Measurements from ENCODE around the gene ERF. TPM values are rescaled to one million over a fixed set of nuclear protein-coding genes. Genes with fewer than 3 reads are reported as not detected.

ERF gene
- polyA plus RNA-seq, 1 experiment, result 31.1 TPM

DNA sequence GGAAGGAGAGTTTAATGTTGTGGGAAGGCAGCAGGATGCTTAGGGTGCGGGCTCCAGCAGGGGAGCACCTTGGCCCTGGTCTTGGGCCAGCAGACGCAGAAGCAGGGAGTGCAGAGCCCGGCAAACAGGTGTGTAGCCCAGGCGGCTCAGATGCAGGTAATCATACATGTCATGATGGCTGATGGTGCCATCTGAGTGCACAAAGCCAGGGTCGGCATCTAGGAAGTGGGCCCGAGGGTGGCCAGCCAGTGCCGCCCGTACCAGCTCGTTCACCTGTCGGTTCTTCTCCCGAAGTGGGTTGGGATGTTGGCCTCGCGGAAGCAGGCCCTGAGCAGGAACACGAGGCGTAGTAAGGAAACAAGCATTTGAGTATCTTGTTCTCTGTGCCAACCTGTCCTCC lies 42.1 kb upstream of the ERF start:
- H3K27ac ChIP-seq (ENCODE audit: low read depth, low read length), result no peak overlapping the region
- H3K9me3 ChIP-seq (ENCODE audit: control insufficient read depth, insufficient read depth, low read length), result peaks cover 2% of the 10 kb centered on the region; the same call in 1 of the 2 replicates
- ChIA-PET CTCF (interaction anchor here (0.6 to 2.7 kb wide), 7 partner anchors 9 to 1711 kb away, joined by 3 to 15 read pairs (median 5); no protein-coding TSS in a partner anchor), POLR2A (no interaction called here)
- H3K27me3 ChIP-seq (ENCODE audit: control insufficient read depth, insufficient read depth, low read length), result no peaks in the 10 kb centered on the region
- TF ChIP-seq, protein P1, sequence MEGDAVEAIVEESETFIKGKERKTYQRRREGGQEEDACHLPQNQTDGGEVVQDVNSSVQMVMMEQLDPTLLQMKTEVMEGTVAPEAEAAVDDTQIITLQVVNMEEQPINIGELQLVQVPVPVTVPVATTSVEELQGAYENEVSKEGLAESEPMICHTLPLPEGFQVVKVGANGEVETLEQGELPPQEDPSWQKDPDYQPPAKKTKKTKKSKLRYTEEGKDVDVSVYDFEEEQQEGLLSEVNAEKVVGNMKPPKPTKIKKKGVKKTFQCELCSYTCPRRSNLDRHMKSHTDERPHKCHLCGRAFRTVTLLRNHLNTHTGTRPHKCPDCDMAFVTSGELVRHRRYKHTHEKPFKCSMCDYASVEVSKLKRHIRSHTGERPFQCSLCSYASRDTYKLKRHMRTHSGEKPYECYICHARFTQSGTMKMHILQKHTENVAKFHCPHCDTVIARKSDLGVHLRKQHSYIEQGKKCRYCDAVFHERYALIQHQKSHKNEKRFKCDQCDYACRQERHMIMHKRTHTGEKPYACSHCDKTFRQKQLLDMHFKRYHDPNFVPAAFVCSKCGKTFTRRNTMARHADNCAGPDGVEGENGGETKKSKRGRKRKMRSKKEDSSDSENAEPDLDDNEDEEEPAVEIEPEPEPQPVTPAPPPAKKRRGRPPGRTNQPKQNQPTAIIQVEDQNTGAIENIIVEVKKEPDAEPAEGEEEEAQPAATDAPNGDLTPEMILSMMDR (IDR thresholded peaks at IDR 0.05; ENCODE audit: low read depth, low read length), result no peak
- no peak overlapping the region for H3K4me3 ChIP-seq (ENCODE audit: low read depth, low read length)
- DNase-seq (ENCODE audit: low read depth, low spot score), result no peak

DNA sequence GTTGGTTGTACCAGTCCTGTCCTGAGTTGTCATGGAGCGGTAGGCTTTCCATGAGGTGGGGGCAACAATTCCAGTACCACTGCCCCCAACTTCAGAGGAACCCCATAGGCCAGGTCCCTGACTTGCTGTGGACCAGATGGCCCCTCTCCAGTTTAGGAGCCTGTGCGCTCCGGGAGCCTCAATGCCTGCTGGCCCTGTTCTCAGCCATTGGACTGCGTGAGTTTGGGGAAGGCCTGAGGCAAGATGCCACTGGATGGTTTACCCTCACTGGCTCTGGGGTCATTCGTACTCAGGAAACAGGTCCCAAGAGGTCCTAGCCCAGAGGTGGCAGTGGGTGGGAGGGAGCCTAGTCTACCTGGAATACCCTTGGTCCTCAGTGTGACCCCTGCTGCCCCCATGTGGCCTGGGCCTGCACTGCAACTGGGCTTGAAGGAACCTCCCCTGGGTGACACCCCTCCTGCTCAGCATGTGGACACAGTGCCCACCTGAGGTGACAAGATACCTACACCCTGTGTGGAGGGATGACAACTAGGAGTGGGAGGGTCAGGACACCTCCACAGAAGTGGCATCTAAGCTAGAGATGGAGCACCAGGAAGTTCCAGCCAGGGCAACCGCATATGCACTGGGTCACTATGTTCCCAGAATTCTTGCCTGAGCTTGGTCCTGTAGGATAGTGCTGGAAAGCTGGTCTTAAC lies 41.0 kb upstream of the ERF start:
- no peak overlapping the region for H3K4me3 ChIP-seq (ENCODE audit: low read depth, low read length)
- no peak for DNase-seq (ENCODE audit: low read depth, low spot score)
- ChIA-PET CTCF (interaction anchor here (0.6 to 2.7 kb wide), 10 partner anchors 8 to 83 kb away, joined by 3 to 15 read pairs (median 4); no protein-coding TSS in a partner anchor), POLR2A (interaction anchor here (0.7 kb wide), 1 partner anchor 49 kb away, joined by 3 read pairs; no protein-coding TSS in a partner anchor)
- TF ChIP-seq, protein P1 (IDR thresholded peaks at IDR 0.05; ENCODE audit: low read depth, low read length), result peak; percentile 93
- peak overlapping the region; percentile 3 for H3K27ac ChIP-seq (ENCODE audit: low read depth, low read length)
- H3K9me3 ChIP-seq (ENCODE audit: control insufficient read depth, insufficient read depth, low read length), result no peaks in the 10 kb centered on the region; the same call in 1 of the 2 replicates
- H3K27me3 ChIP-seq (ENCODE audit: control insufficient read depth, insufficient read depth, low read length), result no peaks in the 10 kb centered on the region

DNA sequence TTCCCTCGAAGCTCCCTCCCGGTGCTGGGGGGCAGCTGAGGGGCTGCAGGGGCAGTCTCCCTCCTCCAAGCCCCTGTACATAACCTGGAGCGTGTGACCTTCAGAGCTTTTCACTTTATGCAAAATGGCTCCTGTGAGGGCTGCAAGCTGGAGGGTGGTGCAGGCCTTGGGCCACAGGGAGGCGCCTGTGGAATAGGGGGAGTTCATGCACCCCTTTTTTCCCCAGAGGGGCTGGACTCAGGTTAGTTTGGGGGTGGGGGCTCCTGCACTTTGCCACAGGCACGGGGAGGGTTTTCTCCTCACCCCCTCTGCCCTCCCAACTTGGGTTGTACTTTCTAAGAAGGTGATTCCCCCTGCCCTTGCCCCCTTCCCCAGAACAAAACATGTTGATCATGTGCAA lies 40.4 kb upstream of the ERF start:
- TF ChIP-seq, protein P1 (IDR thresholded peaks at IDR 0.05; ENCODE audit: low read depth, low read length), result no peak
- CTCF ChIA-PET, result interaction anchor here (0.9 to 2.7 kb wide), 5 partner anchors 16 to 106 kb away, joined by 3 to 9 read pairs (median 4); no protein-coding TSS in a partner anchor
- POLR2A ChIA-PET, result no interaction called here

DNA sequence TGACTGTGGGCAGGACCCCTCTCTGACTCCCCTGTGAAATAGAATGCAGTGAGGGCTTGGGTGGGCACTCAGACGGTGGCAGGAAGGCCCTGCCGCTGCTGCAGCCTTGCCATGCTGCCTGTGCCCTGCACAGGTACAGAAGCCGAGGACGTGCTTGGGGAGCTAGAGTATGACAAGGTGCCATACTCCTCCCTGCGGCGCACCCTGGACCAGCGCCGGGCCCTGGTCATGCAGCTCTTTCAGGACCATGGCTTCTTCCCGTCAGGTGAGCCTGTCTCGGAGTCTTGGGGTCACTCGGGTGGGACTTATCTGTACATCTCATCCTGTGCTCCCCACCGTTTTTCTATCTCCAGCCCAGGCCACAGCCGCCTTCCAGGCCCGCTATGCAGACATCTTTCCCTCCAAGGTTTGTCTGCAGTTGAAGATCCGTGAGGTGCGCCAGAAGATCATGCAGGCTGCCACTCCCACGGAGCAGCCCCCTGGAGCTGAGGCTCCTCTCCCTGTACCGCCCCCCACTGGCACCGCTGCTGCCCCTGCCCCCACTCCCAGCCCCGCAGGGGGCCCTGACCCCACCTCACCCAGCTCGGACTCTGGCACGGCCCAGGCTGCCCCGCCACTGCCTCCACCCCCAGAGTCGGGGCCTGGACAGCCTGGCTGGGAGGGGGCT lies 39.7 kb upstream of the ERF start:
- ChIA-PET POLR2A (no interaction called here), CTCF (interaction anchor here (0.9 to 2.7 kb wide), 5 partner anchors 9 to 107 kb away, joined by 3 to 9 read pairs (median 3); no protein-coding TSS in a partner anchor)
- no peaks in the 10 kb centered on the region for H3K27me3 ChIP-seq (ENCODE audit: control insufficient read depth, insufficient read depth, low read length)
- DNase-seq (ENCODE audit: low read depth, low spot score), result no peak
- no peak overlapping the region for H3K4me3 ChIP-seq (ENCODE audit: low read depth, low read length)
- H3K9me3 ChIP-seq (ENCODE audit: control insufficient read depth, insufficient read depth, low read length), result no peaks in the 10 kb centered on the region; the same call in 1 of the 2 replicates
- TF ChIP-seq, protein P1 (IDR thresholded peaks at IDR 0.05; ENCODE audit: low read depth, low read length), result no peak
- no peak overlapping the region for H3K27ac ChIP-seq (ENCODE audit: low read depth, low read length)

More for the DNA sequence above, 40.4 kb upstream of the ERF start:
- Histone ChIP-seq H3K27ac (ENCODE audit: low read depth, low read length) (no peak overlapping the region), H3K27me3 (ENCODE audit: control insufficient read depth, insufficient read depth, low read length) (no peaks in the 10 kb centered on the region), H3K4me3 (ENCODE audit: low read depth, low read length) (no peak overlapping the region), H3K9me3 (ENCODE audit: control insufficient read depth, insufficient read depth, low read length) (no peaks in the 10 kb centered on the region; the same call in 1 of the 2 replicates)
- DNase-seq (ENCODE audit: low read depth, low spot score), result no peak
